GM12878 (cell line): Measurements from ENCODE around the gene HMCN1. TPM values are rescaled to one million over a fixed set of nuclear protein-coding genes. Genes with fewer than 3 reads are reported as not detected.

Experiments used
- ATAC-seq: fragments of 200-7000 bp; cut with Tn5 transposase; 3 replicates; pipeline ENCODE4 v1.9.1; 2020; ENCODE audit warnings: mild to moderate bottlenecking, moderate library complexity
- BruUV-seq: library from RNA; stranded (reverse); fragments of 400-500 nt; replicated peaks from 2 replicates; lab custom pipeline; 2021; lab: Mats Ljungman, UMichigan
- CTCF ChIA-PET: fragments of 300-600 bp; sonication (Branson Sonifier 250); formaldehyde crosslinking; extraction: SDS; loops from one replicate; lab custom pipeline; 2021; ENCODE audit warnings: inconsistent platforms; lab: Yijun Ruan, JAX
- POLR2A ChIA-PET: fragments of 350-600 bp; formaldehyde crosslinking; extraction: SDS; loops from one replicate; lab custom pipeline; 2021; ENCODE audit warnings: inconsistent platforms; lab: Charles Lee
- RAD21 ChIA-PET: fragments of 300-600 bp; sonication (Branson Sonifier 250); formaldehyde crosslinking; loops from one replicate; lab custom pipeline; 2023; ENCODE audit warnings: antibody characterized with exemption; ENCODE audit not compliant: unreplicated experiment; lab: Charles Lee
- SMC1A ChIA-PET: fragments of 300-600 bp; sonication (Branson Sonifier 250); formaldehyde crosslinking; loops from one replicate; lab custom pipeline; 2023; ENCODE audit not compliant: unreplicated experiment, uncharacterized antibody; lab: Charles Lee
- DNase-seq: peaks from one replicate; pipeline ENCODE4 v3.0.0-alpha.2; 2011; ENCODE audit warnings: low read depth, low spot score
- FAIRE-seq: peaks from 3 replicates; lab custom pipeline; 2011; peaks lifted over from hg19 to GRCh38; lab: Jason Lieb, UNC
- H2AFZ ChIP-seq: 2 replicates; pipeline ENCODE4 v1.6.0; 2011; ENCODE audit warnings: low read depth, low read length, control low read depth; ENCODE audit not compliant: control insufficient read depth
- H3K27ac ChIP-seq: 2 replicates; pipeline ENCODE4 v1.5.1; 2011; ENCODE audit warnings: control low read depth; ENCODE audit not compliant: control insufficient read depth, insufficient read depth
- H3K27me3 ChIP-seq, 2 experiments: replicated peaks in 1 of 2; 2 replicates each; pipeline versions ENCODE4 v1.6.0 to v1.6.1; 2011; ENCODE audit warnings: low read length in 1 of 2; ENCODE audit not compliant: control insufficient read depth in 2 of 2, insufficient read depth in 2 of 2
- H3K36me3 ChIP-seq, 2 experiments: 2 replicates each; pipeline ENCODE4 v1.5.1; 2011; ENCODE audit warnings: low read length in 1 of 2; ENCODE audit not compliant: control insufficient read depth in 2 of 2, insufficient read depth in 2 of 2
- H3K4me1 ChIP-seq: 2 replicates; pipeline ENCODE4 v1.6.1; 2011; ENCODE audit warnings: mild to moderate bottlenecking, low read length, moderate library complexity, mixed read lengths; ENCODE audit not compliant: control insufficient read depth, insufficient read depth
- H3K4me2 ChIP-seq: 2 replicates; pipeline ENCODE4 v1.6.0; 2011; ENCODE audit warnings: control low read depth; ENCODE audit not compliant: control insufficient read depth, insufficient read depth
- H3K4me3 ChIP-seq: fragments of 200-600 bp; sonication (generic); 2 replicates; pipeline ENCODE4 v1.5.1; 2016
- H3K79me2 ChIP-seq: 2 replicates; pipeline ENCODE4 v1.6.0; 2011; ENCODE audit warnings: low read length; ENCODE audit not compliant: control insufficient read depth, insufficient read depth
- H3K9ac ChIP-seq: 2 replicates; pipeline ENCODE4 v1.8.0; 2011; ENCODE audit warnings: low read length, control low read depth, mixed read lengths; ENCODE audit not compliant: control insufficient read depth, insufficient read depth
- H3K9me3 ChIP-seq: replicated peaks from 3 replicates; pipeline ENCODE4 v1.5.1; 2011; ENCODE audit warnings: mild to moderate bottlenecking, low read length; ENCODE audit not compliant: control insufficient read depth, insufficient read depth
- H4K20me1 ChIP-seq: 2 replicates; pipeline ENCODE4 v1.6.0; 2011; ENCODE audit not compliant: control insufficient read depth, insufficient read depth
- ATF2 ChIP-seq: IDR thresholded peaks from 2 replicates; pipeline ENCODE4 v1.6.1; 2012; ENCODE audit warnings: low read length, inconsistent platforms
- BCLAF1 ChIP-seq: fragments of 450-650 bp; IDR thresholded peaks from 2 replicates; pipeline ENCODE4 v1.6.1; 2017; ENCODE audit warnings: antibody characterized with exemption, mild to moderate bottlenecking, moderate library complexity
- E2F8 ChIP-seq: fragments of 450-650 bp; IDR thresholded peaks from 2 replicates; pipeline ENCODE4 v1.6.1; 2018; ENCODE audit warnings: mild to moderate bottlenecking, low read depth, moderate library complexity; ENCODE audit not compliant: partially characterized antibody
- KDM1A ChIP-seq: fragments of 200-600 bp; sonication (generic); IDR thresholded peaks from 2 replicates; pipeline ENCODE4 v1.6.1; 2016; ENCODE audit warnings: borderline replicate concordance
- NFIC ChIP-seq: IDR thresholded peaks from 2 replicates; pipeline ENCODE4 v1.6.1; 2012; ENCODE audit warnings: low read depth, mild to moderate bottlenecking, inconsistent platforms, low read length, moderate library complexity
- SUZ12 ChIP-seq: fragments of 200-600 bp; sonication (generic); IDR thresholded peaks from one replicate; pipeline ENCODE4 v1.6.1; 2018; ENCODE audit warnings: antibody characterized with exemption, mild to moderate bottlenecking; ENCODE audit not compliant: unreplicated experiment
- WGBS: methylation state at CpG from one replicate; pipeline ENCODE4 v1.1.6; 2016; ENCODE audit warnings: low lambda C conversion rate; ENCODE audit not compliant: insufficient replicate concordance, insufficient coverage; ENCODE audit errors: missing lambda C conversion rate; 5-methylcytosine and 5-hydroxymethylcytosine counted together
- in situ Hi-C: fragments of 300-500 bp; cut with MboI; formaldehyde crosslinking; loops from 9 replicates; pipeline ENCODE4 v1.14.3; 2018; ENCODE audit warnings: mixed read lengths
- intact Hi-C: fragments of 100-400 bp; cut with micrococcal nuclease; formaldehyde crosslinking; loops from one replicate; pipeline ENCODE4 v1.14.2; 2022; ENCODE audit not compliant: unreplicated experiment
- polyA plus RNA-seq, 11 experiments: library from polyadenylated mRNA; depleted of rRNA in 4 of 11; unstranded in 6 of 11; stranded (reverse) in 5 of 11; fragments of >200 nt; fragmentation: Nextera tagmentation in 4 of 11; fragmentation: Illumina TruSeq in 1 of 11; extraction: Ambion mirVana in 4 of 11; extraction: Trizol in 1 of 11; gene quantifications; 1 replicate in 1 of 11; 2 replicates in 10 of 11; pipeline versions ENCODE4 v1.2.1 to v1.2.3, GENCODE V29; 2011 to 2016; ENCODE audit warnings: inconsistent platforms in 2 of 11, missing spikeins in 2 of 11, low read depth in 1 of 11
- total RNA-seq, 4 experiments: library from RNA; depleted of rRNA in 3 of 4; stranded (reverse); fragments of >200 nt in 3 of 4; fragmentation: Illumina TruSeq in 1 of 4; extraction: Trizol in 1 of 4; gene quantifications; 2 replicates each; pipeline versions ENCODE4 v1.2.1 to v1.2.3, GENCODE V29; 2013 to 2021

The HMCN1 gene
- total and polyA plus RNA-seq, 10 of the 15 experiments (the other 5 are each of a cell fraction or from before 2014, with no cell fraction given), result under 0.01 to 0.07 TPM; not detected in 8

DNA sequence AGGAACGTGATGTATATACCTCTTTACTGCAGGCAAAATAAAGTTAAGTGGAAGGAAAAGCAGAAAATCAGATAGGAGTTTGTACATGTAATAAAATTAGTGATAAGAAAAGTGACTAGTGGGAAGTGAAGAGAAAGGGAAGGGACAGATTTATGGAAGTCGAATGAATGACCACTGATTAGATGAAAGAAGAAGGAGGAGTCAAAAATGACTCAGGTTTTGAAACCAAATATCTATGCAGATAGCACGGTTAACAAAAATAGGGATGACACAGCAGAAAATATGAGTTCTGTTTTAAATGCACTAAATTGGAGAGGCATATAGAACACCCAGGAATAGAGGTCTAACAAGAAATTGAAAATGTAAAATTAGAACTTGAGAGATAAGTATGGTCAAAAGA, 128.0 kb downstream of the HMCN1 start:
- Histone ChIP-seq H3K4me1 (no peaks in the 10 kb centered on the region), H3K27ac (no peak overlapping the region), H3K36me3 (no peaks in the 10 kb centered on the region), H3K9me3 (no peaks in the 10 kb centered on the region), H3K79me2 (no peaks in the 10 kb centered on the region), H4K20me1 (no peaks in the 10 kb centered on the region), H3K27me3 (no peaks in the 10 kb centered on the region), H3K4me3 (no peak overlapping the region), H3K9ac (no peak overlapping the region), H3K4me2 (no peak overlapping the region), H2AFZ (no peak overlapping the region)
- CTCF ChIA-PET, result no interaction called here
- DNase-seq, result no peak
- ATAC-seq, result no peak
- BruUV-seq, result no TSS peak
- in situ Hi-C loops (no loop called here), intact Hi-C loops (no loop called here)
- TF ChIP-seq E2F8 (no peak), SUZ12 (no peak), NFIC (no peak), KDM1A (no peak), ATF2 (no peak), BCLAF1 (no peak)
- FAIRE-seq, result no peak
- SMC1A ChIA-PET, result no interaction called here
- POLR2A ChIA-PET, result no interaction called here
- RAD21 ChIA-PET, result no interaction called here
- WGBS, result 0% methylated on average over 3 of the region's 3 CpGs
